Stomach (tissue), 9 donors: ENCODE measurements around the gene RPN1. TPM values are rescaled to one million over a fixed set of nuclear protein-coding genes. Genes with fewer than 3 reads are reported as not detected.

Experiments used
- DNase-seq, 2 donors: peaks; one replicate each; pipeline versions ENCODE4 v3.0.0 to v3.0.0-alpha.2; 2013 to 2019
- H3K27ac ChIP-seq, 5 donors: fragments of 200-600 bp in 4 of 5; sonication (generic) in 4 of 5; one replicate each; pipeline ENCODE4 v1.5.1; 2013 to 2019; ENCODE audit warnings: mild to moderate bottlenecking in 1 of 5, moderate library complexity in 1 of 5
- H3K27me3 ChIP-seq, 3 donors: fragments of 200-600 bp; sonication (generic); one replicate each; pipeline ENCODE4 v1.5.1; 2017 to 2019; ENCODE audit warnings: mixed run types in 1 of 3
- H3K36me3 ChIP-seq, 4 donors: fragments of 200-600 bp; sonication (generic); 1 replicate in 3 of 4; 2 replicates in 1 of 4; pipeline ENCODE4 v1.5.1; 2016 to 2019
- H3K4me1 ChIP-seq, 4 donors: fragments of 200-600 bp; sonication (generic); one replicate each; pipeline ENCODE4 v1.5.1; 2016 to 2019
- H3K4me3 ChIP-seq, 4 donors: fragments of 200-600 bp; sonication (generic) in 3 of 4; one replicate each; pipeline ENCODE4 v1.5.1; 2016 to 2019; ENCODE audit warnings: mild to moderate bottlenecking in 1 of 4
- H3K9me3 ChIP-seq, 4 donors: fragments of 200-600 bp; sonication (generic); one replicate each; pipeline ENCODE4 v1.5.1; 2016 to 2019
- EP300 ChIP-seq: sonication (generic); formaldehyde crosslinking; IDR thresholded peaks from one replicate; pipeline ENCODE4 v1.6.1; 2017; ENCODE audit warnings: antibody characterized with exemption
- POLR2A ChIP-seq, 4 donors: fragments of 450-650 bp; IDR thresholded peaks; one replicate each; pipeline ENCODE4 v1.6.1; 2016; ENCODE audit warnings: antibody characterized with exemption in 4 of 4, control low read depth in 2 of 4, mild to moderate bottlenecking in 1 of 4, moderate library complexity in 1 of 4
- POLR2AphosphoS5 ChIP-seq, 3 donors: sonication (generic); formaldehyde crosslinking; IDR thresholded peaks; one replicate each; pipeline ENCODE4 v1.6.1; 2016; ENCODE audit warnings: antibody characterized with exemption in 3 of 3
- WGBS, 5 donors: extraction: QIAGEN DNeasy Blood & Tissue Kit in 3 of 5; methylation state at CpG; one replicate each; pipeline versions ENCODE4 v1.1.5 to v1.1.7; 2013 to 2018; 5-methylcytosine and 5-hydroxymethylcytosine counted together
- intact Hi-C: fragments of 100-400 bp; cut with DNase I; formaldehyde crosslinking; loops from one replicate; pipeline ENCODE4 v1.15.1; 2023; ENCODE audit warnings: low total_unique reads
- polyA plus RNA-seq, 3 donors: library from polyadenylated mRNA; stranded (reverse); fragments of 200-250 nt; gene quantifications; one replicate each; pipeline ENCODE4 v1.2.3, GENCODE V29; 2013
- total RNA-seq, 5 donors: library from RNA; depleted of rRNA; stranded (reverse); fragments of >200 nt; gene quantifications; one replicate each; pipeline versions ENCODE4 v1.1.0 to v1.2.3, GENCODE V29; 2014 to 2016
- TF ChIP-seq, protein P1 (sequence below), 7 experiments: fragments of 450-650 bp in 4 of 7; fragments of 200-600 bp in 3 of 7; sonication (generic) in 3 of 7; IDR thresholded peaks; one replicate each; pipeline ENCODE4 v1.5.1; 2016 to 2019; ENCODE audit warnings: antibody characterized with exemption in 7 of 7, control low read depth in 2 of 7, mild to moderate bottlenecking in 1 of 7
- donor health status: healthy with polysubstance abuse.
- donor health status: Bipolar disorder and iron deficiency.
- donor health status: healthy.

RPN1 gene
- total and polyA plus RNA-seq, 8 donors, result 39.9 to 328 (median 107) TPM

DNA sequence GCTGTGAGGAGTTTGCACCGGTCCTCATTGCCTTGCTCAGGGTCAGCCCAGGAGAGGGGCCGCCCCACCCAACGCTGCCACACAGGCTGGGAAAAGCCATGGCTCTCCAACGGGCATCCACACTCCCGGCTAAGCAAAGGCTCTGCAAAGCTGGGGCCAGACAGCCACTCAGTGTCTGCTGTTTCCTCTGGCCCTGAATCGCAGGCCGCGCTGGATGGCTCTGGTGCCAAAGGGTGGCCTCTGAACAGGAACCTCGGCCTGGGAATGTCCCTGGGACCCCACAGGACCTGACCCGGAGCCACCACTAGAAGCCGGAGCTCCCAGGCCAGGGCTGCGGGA, 42.9 kb downstream of the RPN1 start:
- TF ChIP-seq, protein P1, sequence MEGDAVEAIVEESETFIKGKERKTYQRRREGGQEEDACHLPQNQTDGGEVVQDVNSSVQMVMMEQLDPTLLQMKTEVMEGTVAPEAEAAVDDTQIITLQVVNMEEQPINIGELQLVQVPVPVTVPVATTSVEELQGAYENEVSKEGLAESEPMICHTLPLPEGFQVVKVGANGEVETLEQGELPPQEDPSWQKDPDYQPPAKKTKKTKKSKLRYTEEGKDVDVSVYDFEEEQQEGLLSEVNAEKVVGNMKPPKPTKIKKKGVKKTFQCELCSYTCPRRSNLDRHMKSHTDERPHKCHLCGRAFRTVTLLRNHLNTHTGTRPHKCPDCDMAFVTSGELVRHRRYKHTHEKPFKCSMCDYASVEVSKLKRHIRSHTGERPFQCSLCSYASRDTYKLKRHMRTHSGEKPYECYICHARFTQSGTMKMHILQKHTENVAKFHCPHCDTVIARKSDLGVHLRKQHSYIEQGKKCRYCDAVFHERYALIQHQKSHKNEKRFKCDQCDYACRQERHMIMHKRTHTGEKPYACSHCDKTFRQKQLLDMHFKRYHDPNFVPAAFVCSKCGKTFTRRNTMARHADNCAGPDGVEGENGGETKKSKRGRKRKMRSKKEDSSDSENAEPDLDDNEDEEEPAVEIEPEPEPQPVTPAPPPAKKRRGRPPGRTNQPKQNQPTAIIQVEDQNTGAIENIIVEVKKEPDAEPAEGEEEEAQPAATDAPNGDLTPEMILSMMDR (IDR thresholded peaks at IDR 0.05), result no peak
- TF ChIP-seq POLR2AphosphoS5 (IDR thresholded peaks at IDR 0.05) (no peak), EP300 (no peak), POLR2A (IDR thresholded peaks at IDR 0.05) (no peak)
- Histone ChIP-seq H3K4me1 (peaks cover 12 to 17% (median 14%) of the 10 kb centered on the region in 4 donors), H3K27me3 (no peaks in the 10 kb centered on the region), H3K9me3 (no peaks in the 10 kb centered on the region), H3K36me3 (no peaks in the 10 kb centered on the region), H3K4me3 (peak overlapping the region; percentile 50 to 59 (median 54)), H3K27ac (peak overlapping the region; percentile 53 to 84 (median 64))
- intact Hi-C loops, result loop anchor here (5.0 kb wide), 1 partner anchor 180 kb away; no protein-coding TSS in a partner anchor
- 7 to 51% (median 36%) methylated on average over 6 to 12 of the region's 12 CpGs for WGBS, 5 donors
- DNase-seq, result no peak

DNA sequence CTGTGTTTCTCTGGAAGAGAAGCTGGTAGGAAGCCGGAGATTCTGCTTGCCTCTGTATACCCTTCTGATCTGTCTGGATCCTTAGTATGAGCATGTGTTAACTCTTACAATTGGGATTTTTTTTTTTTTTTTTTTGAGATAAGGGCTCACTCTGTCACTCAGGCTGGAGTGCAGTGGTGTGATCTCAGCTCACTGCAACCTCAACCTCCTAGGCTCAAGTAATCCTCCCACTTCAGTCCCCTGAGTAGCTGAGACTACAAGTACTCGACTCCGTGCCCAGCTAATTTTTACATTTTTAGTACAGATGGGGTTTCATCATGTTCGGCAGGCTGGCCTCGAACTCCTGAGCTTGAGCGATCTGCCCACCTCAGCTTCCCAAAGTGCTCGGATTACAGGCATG, 44.5 kb downstream of the RPN1 start:
- TF ChIP-seq, protein P1 (IDR thresholded peaks at IDR 0.05), result no peak
- TF ChIP-seq POLR2AphosphoS5 (IDR thresholded peaks at IDR 0.05) (no peak), EP300 (no peak), POLR2A (IDR thresholded peaks at IDR 0.05) (no peak)
- no peak for DNase-seq
- Histone ChIP-seq H3K27me3 (no peaks in the 10 kb centered on the region), H3K9me3 (no peaks in the 10 kb centered on the region), H3K4me1 (peaks cover 12 to 17% (median 14%) of the 10 kb centered on the region in 4 donors), H3K27ac (no peak overlapping the region), H3K4me3 (no peak overlapping the region), H3K36me3 (no peaks in the 10 kb centered on the region)
- intact Hi-C loops, result loop anchor here (5.0 kb wide), 1 partner anchor 179 kb away; no protein-coding TSS in a partner anchor
- 89 to 96% (median 95%) methylated on average over 7 of the region's 7 CpGs for WGBS, 5 donors

DNA sequence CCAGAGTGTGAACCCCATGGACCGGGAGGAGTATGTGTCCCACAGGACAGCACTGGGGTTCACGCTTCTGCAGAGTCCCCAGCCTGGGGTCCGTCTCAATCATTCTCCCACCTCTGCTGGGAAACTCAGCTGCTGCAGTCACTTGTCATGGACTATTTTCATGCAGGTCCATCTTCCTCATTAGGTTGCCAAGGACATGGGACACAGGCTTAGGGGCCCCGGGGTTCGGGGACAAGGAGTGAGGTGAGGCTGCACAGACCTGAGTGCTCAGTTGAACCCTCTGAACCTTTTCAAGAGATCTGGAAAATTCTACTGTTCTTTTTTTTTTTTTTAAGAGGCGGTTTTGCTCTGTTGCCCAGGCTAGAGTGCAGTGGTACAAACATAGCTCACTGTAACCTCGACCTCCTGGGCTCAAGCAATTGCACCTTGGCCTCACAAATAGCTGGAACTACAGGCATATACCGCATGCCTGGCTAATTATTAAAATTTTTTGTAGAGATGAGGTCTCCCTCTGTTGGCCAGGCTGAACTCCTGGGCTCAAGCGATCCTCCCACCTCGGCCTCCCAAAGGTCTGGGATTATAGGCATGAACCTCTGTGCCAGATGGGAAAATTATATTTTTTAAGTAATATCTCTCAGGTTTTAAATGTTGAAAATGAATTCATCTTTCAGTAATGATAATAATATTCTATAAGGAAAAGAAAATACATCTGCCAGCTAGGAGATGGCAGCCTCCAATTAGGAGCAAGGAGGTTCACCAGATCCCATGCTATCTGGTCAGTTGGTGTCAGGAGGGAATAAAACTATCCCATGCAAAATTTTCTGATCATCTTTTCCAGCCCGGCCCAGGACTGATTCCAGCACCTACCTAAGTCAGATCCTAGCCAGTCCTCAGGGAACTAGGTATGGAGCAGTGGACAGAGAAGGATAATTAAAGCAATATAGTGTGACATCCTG, 45.2 kb downstream of the RPN1 start:
- H3K9me3 ChIP-seq, result no peaks in the 10 kb centered on the region
- no peaks in the 10 kb centered on the region for H3K36me3 ChIP-seq
- intact Hi-C loops, result loop anchor here (5.0 kb wide), 1 partner anchor 178 kb away; no protein-coding TSS in a partner anchor
- TF ChIP-seq POLR2AphosphoS5 (IDR thresholded peaks at IDR 0.05), result no peak
- no peak for TF ChIP-seq EP300
- TF ChIP-seq POLR2A (IDR thresholded peaks at IDR 0.05), result no peak
- TF ChIP-seq, protein P1 (IDR thresholded peaks at IDR 0.05), result no peak
- peaks cover 12 to 17% (median 14%) of the 10 kb centered on the region in 4 donors for H3K4me1 ChIP-seq
- 76 to 84% (median 82%) methylated on average over 11 of the region's 11 CpGs for WGBS, 5 donors
- H3K27me3 ChIP-seq, result no peaks in the 10 kb centered on the region
- no peak overlapping the region for H3K4me3 ChIP-seq
- no peak for DNase-seq
- H3K27ac ChIP-seq, result no peak overlapping the region

DNA sequence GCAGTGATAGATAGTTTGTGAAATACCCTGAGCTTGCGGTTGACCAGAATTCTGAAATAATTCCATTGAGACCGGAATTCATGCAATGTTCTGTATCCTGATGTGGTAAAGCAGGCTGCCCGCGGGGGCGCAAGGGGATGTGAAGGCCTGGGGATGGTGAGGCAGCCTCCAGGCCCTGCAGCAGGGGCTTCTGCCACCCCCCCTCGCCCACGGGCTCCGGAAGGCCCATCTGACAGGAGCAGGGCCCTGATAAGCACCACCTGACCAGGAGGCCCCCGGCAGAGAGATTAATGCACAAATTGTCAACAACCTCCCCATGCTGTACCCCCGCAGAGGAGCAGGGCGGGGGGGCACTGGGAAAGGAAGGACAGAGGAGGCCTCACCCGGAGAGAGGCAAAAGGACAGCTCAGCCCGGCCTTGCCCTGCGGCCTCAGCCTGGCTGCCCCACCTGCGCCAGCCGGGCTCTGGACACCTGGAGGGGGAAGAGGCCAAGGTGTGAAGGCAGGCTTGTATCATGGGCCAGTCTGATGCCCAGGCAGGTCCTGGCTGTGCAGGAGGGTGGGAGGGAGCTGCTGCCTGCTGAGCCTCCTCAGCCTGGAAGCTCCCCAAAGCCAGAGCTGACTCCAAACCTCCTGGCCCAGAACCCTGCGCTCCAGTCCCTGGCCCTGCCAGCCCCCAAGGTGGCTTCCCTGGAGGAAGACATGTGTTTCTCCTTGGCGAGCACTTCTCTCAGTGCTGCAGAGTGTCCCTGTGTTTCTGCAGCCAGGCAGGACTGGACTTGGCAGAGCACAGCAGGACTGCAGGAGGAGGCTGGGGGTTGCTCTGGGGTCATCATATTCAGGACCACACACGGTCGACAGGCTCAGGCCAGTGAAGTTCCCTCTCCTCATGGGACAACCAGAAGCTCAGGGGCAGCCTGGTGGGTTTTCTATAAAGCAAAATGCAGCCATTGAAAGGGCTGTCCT, 46.5 kb downstream of the RPN1 start:
- no peaks in the 10 kb centered on the region for H3K36me3 ChIP-seq
- no peak for DNase-seq
- TF ChIP-seq EP300 (no peak), POLR2AphosphoS5 (IDR thresholded peaks at IDR 0.05) (no peak), POLR2A (IDR thresholded peaks at IDR 0.05) (no peak)
- TF ChIP-seq, protein P1 (IDR thresholded peaks at IDR 0.05), result no peak
- H3K4me1 ChIP-seq, result peaks cover 12 to 17% (median 14%) of the 10 kb centered on the region in 4 donors
- no peak overlapping the region for H3K27ac ChIP-seq
- 68 to 75% (median 70%) methylated on average over 10 to 20 of the region's 20 CpGs for WGBS, 5 donors
- H3K4me3 ChIP-seq, result no peak overlapping the region
- intact Hi-C loops, result no loop called here
- no peaks in the 10 kb centered on the region for H3K27me3 ChIP-seq
- H3K9me3 ChIP-seq, result no peaks in the 10 kb centered on the region
